Ascending aorta (tissue), 2 donors: ENCODE results near the gene SLC25A38. TPM values are rescaled to one million over a fixed set of nuclear protein-coding genes. Genes with fewer than 3 reads are reported as not detected.

Experiments
- DNase-seq, 2 donors: peaks; one replicate each; pipeline ENCODE4 v3.0.0-alpha.2; 2019; ENCODE audit warnings: low spot score in 2 of 2
- H3K27ac ChIP-seq, 2 donors: fragments of 200-600 bp; sonication (generic); one replicate each; pipeline ENCODE4 v1.5.1; 2016 to 2017; ENCODE audit warnings: mild to moderate bottlenecking in 1 of 2
- H3K27me3 ChIP-seq: fragments of 200-600 bp; sonication (generic); one replicate; pipeline ENCODE4 v1.5.1; 2017
- H3K36me3 ChIP-seq, 2 donors: fragments of 200-600 bp; sonication (generic); one replicate each; pipeline ENCODE4 v1.5.1; 2016
- H3K4me1 ChIP-seq, 2 donors: fragments of 200-600 bp; sonication (generic); one replicate each; pipeline ENCODE4 v1.5.1; 2016 to 2017; ENCODE audit warnings: mild to moderate bottlenecking in 1 of 2
- H3K4me3 ChIP-seq, 2 donors: fragments of 200-600 bp; sonication (generic); one replicate each; pipeline ENCODE4 v1.5.1; 2016 to 2017; ENCODE audit warnings: mild to moderate bottlenecking in 1 of 2
- H3K9me3 ChIP-seq, 2 donors: fragments of 200-600 bp; sonication (generic); one replicate each; pipeline ENCODE4 v1.5.1; 2016
- CTCF ChIP-seq, 3 experiments: fragments of 200-600 bp in 2 of 3; fragments of 450-650 bp in 1 of 3; sonication (generic) in 2 of 3; IDR thresholded peaks; one replicate each; pipeline ENCODE4 v1.5.1; 2016 to 2019; ENCODE audit warnings: antibody characterized with exemption in 3 of 3, mild to moderate bottlenecking in 1 of 3, moderate library complexity in 1 of 3
- intact Hi-C: fragments of 100-400 bp; cut with DNase I; formaldehyde crosslinking; loops from one replicate; pipeline ENCODE4 v1.15.1; 2023
- total RNA-seq: library from RNA; depleted of rRNA; stranded (reverse); fragments of >200 nt; gene quantifications from one replicate; pipeline ENCODE4 v1.1.0, GENCODE V29; 2016

The SLC25A38 gene
- total RNA-seq, 1 donor from 2014 or later = 7.0 TPM

- H3K36me3 ChIP-seq = no peaks in the 10 kb centered on the region
- TF ChIP-seq CTCF (IDR thresholded peaks at IDR 0.05) = no peak
- no peaks in the 10 kb centered on the region for H3K9me3 ChIP-seq
- no peak for DNase-seq
- peaks cover 0 to 6% of the 10 kb centered on the region in 2 donors for H3K4me1 ChIP-seq
- intact Hi-C loops = no loop called here
- H3K27me3 ChIP-seq = no peaks in the 10 kb centered on the region
- H3K27ac ChIP-seq = no peak overlapping the region
- H3K4me3 ChIP-seq = no peak overlapping the region
These were observed 4.0 kb upstream of the SLC25A38 start for GRCh38 chr3:39378957-39379777.

GRCh38 chr3:39379778-39380155 is 3.4 kb upstream of the SLC25A38 start:
- DNase-seq = no peak
- H3K4me1 ChIP-seq = peaks cover 0 to 9% of the 10 kb centered on the region in 2 donors
- H3K4me3 ChIP-seq = no peak overlapping the region
- H3K9me3 ChIP-seq = no peaks in the 10 kb centered on the region
- no peak for TF ChIP-seq CTCF (IDR thresholded peaks at IDR 0.05)
- H3K27me3 ChIP-seq = no peaks in the 10 kb centered on the region
- intact Hi-C loops = loop anchor here (5.0 to 10.0 kb wide), 6 partner anchors 197 to 1075 kb away; partner anchors contain the start of genes GORASP1, RPL14, SCN11A and TTC21A
- no peak overlapping the region for H3K27ac ChIP-seq
- H3K36me3 ChIP-seq = no peaks in the 10 kb centered on the region

- no peak overlapping the region for H3K27ac ChIP-seq
- peaks cover 0 to 16% of the 10 kb centered on the region in 2 donors for H3K4me1 ChIP-seq
- no peaks in the 10 kb centered on the region for H3K36me3 ChIP-seq
- H3K4me3 ChIP-seq = no peak overlapping the region
- no peak for TF ChIP-seq CTCF (IDR thresholded peaks at IDR 0.05)
- intact Hi-C loops = loop anchor here (5.0 to 10.0 kb wide), 6 partner anchors 199 to 1073 kb away; partner anchors contain the start of genes GORASP1, RPL14, SCN11A and TTC21A
- no peaks in the 10 kb centered on the region for H3K9me3 ChIP-seq
- no peak for DNase-seq
- no peaks in the 10 kb centered on the region for H3K27me3 ChIP-seq
These were observed 1.7 kb upstream of the SLC25A38 start for GRCh38 chr3:39381432-39381831.

- DNase-seq = peak; percentile 89 to 98
- H3K4me3 ChIP-seq = peak overlapping the region; percentile 60 to 70
- intact Hi-C loops = loop anchor here (1.0 to 10.0 kb wide), 7 partner anchors 22 to 1071 kb away; partner anchors contain the start of genes GORASP1, RPL14, RPSA and SCN11A
- H3K36me3 ChIP-seq = no peaks in the 10 kb centered on the region
- peak in 2 of 3 experiments; percentile 22 to 23 for TF ChIP-seq CTCF (IDR thresholded peaks at IDR 0.05)
- H3K27ac ChIP-seq = peak overlapping the region; percentile 92 to 97
- peaks cover 0 to 16% of the 10 kb centered on the region in 2 donors for H3K4me1 ChIP-seq
- no peaks in the 10 kb centered on the region for H3K9me3 ChIP-seq
- no peaks in the 10 kb centered on the region for H3K27me3 ChIP-seq
These were observed 903 bp downstream of the SLC25A38 start for GRCh38 chr3:39383881-39384664.

GRCh38 chr3:39384665-39385000 is 1.5 kb downstream of the SLC25A38 start:
- no peak for DNase-seq
- H3K27ac ChIP-seq = peak overlapping the region; percentile 92 to 97
- intact Hi-C loops = loop anchor here (1.0 to 10.0 kb wide), 7 partner anchors 22 to 1070 kb away; partner anchors contain the start of genes GORASP1, RPL14, RPSA and SCN11A
- no peaks in the 10 kb centered on the region for H3K27me3 ChIP-seq
- no peak for TF ChIP-seq CTCF (IDR thresholded peaks at IDR 0.05)
- peaks cover 0 to 16% of the 10 kb centered on the region in 2 donors for H3K4me1 ChIP-seq
- peaks cover 0 to 5% of the 10 kb centered on the region in 2 donors for H3K36me3 ChIP-seq
- H3K9me3 ChIP-seq = no peaks in the 10 kb centered on the region
- H3K4me3 ChIP-seq = peak overlapping the region; percentile 60 to 70
